Ammon's horn (tissue), 1 donor: ENCODE measurements around the gene SLC39A11.

Experiments used
- DNase-seq: peaks from one replicate; pipeline ENCODE4 v3.0.0-alpha.2; 2016; ENCODE audit warnings: low spot score

The SLC39A11 gene

DNA sequence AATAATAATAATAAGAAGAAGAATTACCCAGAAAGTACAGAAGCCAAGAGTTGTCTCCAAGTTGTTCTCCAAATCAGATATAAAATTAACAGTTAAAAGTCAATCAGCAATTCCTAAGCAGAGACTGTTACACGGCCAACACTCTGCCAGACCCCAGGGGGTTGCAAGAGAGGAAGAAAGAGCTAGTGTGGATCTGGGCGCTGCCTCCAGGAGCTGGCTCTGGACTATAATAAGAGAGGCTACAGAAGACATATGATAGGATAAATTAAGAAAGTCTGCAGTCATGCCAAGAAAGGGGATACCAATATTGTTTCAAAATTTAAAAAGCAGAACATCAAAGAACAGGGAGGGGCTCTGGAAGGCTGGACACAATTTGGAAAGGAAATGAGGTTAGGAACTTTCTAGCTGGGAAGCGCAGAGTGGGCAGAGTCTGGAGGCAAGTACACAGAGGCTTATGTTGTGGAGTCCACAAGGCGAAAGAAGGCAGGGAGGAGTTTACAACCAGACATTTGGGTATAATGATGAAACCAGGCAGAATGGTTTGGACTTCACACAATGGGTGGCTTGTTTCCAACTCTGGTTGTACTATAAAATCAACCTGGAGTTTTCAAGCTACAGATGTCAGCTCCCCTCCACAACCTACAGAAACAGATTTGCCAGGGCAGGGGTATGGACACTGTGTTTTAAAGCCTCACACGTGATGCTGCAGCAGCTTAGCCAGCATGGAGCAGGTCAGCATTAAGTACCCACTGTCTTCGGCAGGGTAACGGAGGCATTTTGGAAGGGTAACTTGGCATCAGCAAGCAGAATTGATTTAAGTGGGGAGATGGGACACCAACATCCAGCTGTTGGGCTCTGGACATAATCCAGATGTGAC is 49.4 kb downstream of the SLC39A11 start:
- no peak for DNase-seq

GRCh38 chr17:73042225-73042624 is 50.3 kb downstream of the SLC39A11 start:
- DNase-seq: no peak

GRCh38 chr17:73039282-73039681 is 53.2 kb downstream of the SLC39A11 start:
- peak; percentile 26 for DNase-seq

GRCh38 chr17:73031472-73031871 is 61.0 kb downstream of the SLC39A11 start:
- DNase-seq: no peak

- DNase-seq: no peak
Measured at GRCh38 chr17:73030995-73031394, 61.5 kb downstream of the SLC39A11 start.

DNA sequence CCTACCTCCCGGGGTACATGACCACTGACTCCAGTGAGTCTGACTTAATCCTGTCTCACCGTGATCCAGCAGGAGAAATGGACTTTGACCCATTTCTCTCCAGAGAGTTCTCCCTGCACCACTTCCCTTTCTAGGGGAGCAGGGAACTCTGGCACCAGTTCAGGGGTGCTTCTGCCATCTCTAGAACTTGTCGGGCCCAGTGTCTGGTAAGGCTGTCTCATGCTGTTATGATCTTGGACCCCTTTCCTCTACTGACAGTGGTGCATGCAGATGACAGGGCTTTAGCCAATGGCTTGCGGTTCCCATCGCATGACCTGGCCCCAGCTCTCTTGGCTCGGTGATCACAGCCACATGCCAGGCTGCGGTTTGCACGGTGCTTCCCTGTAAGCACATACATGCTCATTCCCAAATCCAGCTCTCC is 62.0 kb downstream of the SLC39A11 start:
- no peak for DNase-seq

DNA sequence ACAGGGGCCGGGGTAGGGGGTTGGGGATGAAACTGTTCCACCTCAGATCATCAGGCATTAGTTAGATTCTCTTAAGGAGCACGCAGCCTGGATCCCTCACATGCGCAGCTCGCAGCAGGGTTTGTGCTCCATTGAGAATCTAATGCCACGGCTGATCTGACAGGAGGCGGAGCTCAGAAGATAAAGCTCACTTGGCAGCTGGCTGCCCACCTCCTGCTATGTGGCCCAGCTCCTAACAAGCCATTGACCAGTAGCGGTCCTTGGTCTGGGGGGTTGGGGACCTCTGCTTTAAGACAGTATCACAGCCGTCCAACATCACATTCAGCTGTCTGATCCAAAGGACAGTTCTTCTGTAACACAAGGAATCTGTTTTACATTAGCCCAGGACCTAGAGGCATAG is 62.5 kb downstream of the SLC39A11 start:
- DNase-seq: no peak

- no peak for DNase-seq
Measured at GRCh38 chr17:73029021-73029420, 63.5 kb downstream of the SLC39A11 start.

- no peak for DNase-seq
Measured at GRCh38 chr17:73028299-73028755, 64.2 kb downstream of the SLC39A11 start.

GRCh38 chr17:73027130-73027741 is 65.3 kb downstream of the SLC39A11 start:
- no peak for DNase-seq

- no peak for DNase-seq
Measured at GRCh38 chr17:73025041-73025560, 67.4 kb downstream of the SLC39A11 start.

GRCh38 chr17:73023759-73024158 is 68.7 kb downstream of the SLC39A11 start:
- DNase-seq: no peak

DNA sequence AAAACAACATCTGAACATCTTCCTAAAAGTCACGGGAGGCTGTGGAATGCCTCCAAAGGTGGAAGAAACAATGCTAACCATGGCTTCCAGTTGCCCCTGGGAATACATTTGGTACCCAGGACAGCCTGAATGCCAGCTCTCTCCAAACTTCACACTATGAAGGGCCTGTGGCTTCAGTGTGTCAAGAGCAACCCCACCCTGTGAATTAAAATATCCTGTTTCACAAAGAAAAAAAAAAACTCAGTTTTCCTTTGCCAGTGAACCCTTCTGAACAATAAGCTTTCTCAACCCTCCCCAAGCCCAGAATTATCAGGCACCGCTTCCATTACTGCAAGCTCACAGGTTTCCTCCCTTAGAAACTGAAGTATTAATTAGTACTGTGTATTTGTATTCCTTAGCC is 69.8 kb downstream of the SLC39A11 start:
- DNase-seq: no peak

- DNase-seq: no peak
Measured at GRCh38 chr17:73021771-73022170, 70.7 kb downstream of the SLC39A11 start.

DNA sequence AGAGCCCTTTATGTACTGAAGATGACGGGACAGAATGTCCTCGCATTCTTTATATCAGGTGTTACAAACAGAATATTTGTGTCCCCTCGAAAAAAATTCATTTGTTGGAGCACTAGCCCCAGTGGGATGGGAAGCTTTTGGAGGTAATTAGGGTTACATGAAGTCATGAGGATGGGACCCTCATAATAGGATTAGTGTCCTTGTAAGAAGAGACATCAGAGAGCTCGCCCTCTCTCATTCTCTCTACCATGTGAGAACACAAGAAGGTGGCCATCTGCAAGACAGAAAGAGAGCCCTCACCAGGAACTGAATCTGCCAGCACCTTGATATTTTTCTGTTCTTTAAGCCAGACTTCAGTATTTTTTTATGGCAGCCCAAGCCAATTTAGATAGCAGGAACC is 72.4 kb downstream of the SLC39A11 start:
- DNase-seq: no peak

GRCh38 chr17:73018599-73018998 is 73.9 kb downstream of the SLC39A11 start:
- DNase-seq: no peak

- DNase-seq: no peak
Measured at GRCh38 chr17:73017658-73018057, 74.8 kb downstream of the SLC39A11 start.

DNA sequence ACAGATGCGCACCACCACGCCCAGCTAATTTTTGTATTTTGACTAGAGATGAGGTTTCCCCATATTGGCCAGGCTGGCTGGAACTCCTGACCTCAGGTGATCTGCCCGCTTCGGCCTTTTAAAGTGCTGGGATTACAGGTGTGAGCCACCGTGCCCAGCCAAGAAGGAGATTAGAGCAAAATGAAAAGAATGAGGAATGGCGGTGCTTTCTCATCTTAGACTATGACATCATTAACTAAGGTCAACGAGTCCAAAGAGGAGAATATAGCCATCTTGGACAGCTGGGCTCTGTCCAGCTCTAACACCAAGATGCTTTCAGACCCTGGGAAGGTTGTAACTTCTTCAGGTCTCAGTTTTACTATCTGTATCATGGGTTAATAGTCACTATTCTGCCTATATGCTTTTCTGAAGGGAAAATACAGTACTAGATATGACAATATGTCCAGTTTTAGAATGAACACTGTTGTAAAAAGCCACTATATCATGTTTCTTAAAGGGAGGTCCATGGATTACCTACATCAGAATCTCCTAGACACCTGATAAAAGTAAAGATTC is 76.7 kb downstream of the SLC39A11 start:
- no peak for DNase-seq

GRCh38 chr17:73013816-73014663 is 78.4 kb downstream of the SLC39A11 start:
- DNase-seq: no peak

- DNase-seq: no peak
Measured at GRCh38 chr17:73013301-73013700, 79.2 kb downstream of the SLC39A11 start.

DNA sequence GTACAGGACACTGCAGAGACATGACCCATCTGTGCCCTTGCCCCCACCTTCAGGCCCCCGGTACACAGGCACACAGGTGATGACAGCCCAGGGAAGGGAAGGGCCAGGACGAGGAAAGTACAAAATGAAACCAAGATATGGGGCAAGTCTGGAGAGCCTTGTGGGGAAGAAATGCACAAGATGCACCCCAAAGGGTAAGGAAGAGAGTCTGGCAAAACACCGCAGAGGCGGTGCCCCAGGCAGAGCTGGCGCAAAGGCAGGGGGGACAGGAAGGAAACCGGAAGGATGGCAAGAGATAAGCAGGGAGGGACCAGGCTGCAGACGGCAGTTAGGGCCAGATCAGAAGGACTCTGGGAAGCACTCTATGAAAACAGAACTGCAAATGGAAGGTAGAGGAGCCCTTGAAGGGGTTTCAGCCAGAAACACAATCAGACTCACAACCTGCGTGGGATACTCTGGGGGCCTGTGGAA is 81.4 kb downstream of the SLC39A11 start:
- no peak for DNase-seq

- no peak for DNase-seq
Measured at GRCh38 chr17:73010414-73010813, 82.1 kb downstream of the SLC39A11 start.
